ENCODE measurements around the gene PXN. TPM values are rescaled to one million over a fixed set of nuclear protein-coding genes. Genes with fewer than 3 reads are reported as not detected.

PXN gene
- total and polyA plus RNA-seq, 2 of the 13 experiments (the other 11 are each of a cell fraction or from before 2014, with no cell fraction given) = 13.6 to 14.2 TPM

- TF ChIP-seq ARID3A (IDR thresholded peaks at IDR 0.05; ENCODE audit: low read depth, low read length) (peak; percentile 93), ZNF703 (CRISPR knock-in tag; IDR thresholded peaks at IDR 0.05; ENCODE audit: borderline replicate concordance) (no peak), NPAS2 (CRISPR knock-in tag; IDR thresholded peaks at IDR 0.05; ENCODE audit: borderline replicate concordance) (no peak), GATAD2A (CRISPR knock-in tag; IDR thresholded peaks at IDR 0.05) (peak; percentile 16), ZNF781 (CRISPR knock-in tag; IDR thresholded peaks at IDR 0.05; ENCODE audit: borderline replicate concordance, not compliant biosample characterization) (no peak), ZNF570 (CRISPR knock-in tag; IDR thresholded peaks at IDR 0.05; ENCODE audit: borderline replicate concordance) (0 out of 2 replicates have a peak, but pooled peaks have one; percentile 27), ZSCAN29 (CRISPR knock-in tag; conservative IDR thresholded peaks at IDR 0.05) (0 out of 2 replicates have a peak, but pooled peaks have one; percentile 25), GFI1 (CRISPR knock-in tag; IDR thresholded peaks at IDR 0.05; ENCODE audit: borderline replicate concordance) (no peak), SKI (IDR thresholded peaks at IDR 0.05; ENCODE audit: partially characterized antibody) (peak; percentile 39), ZBTB34 (CRISPR knock-in tag; IDR thresholded peaks at IDR 0.05) (no peak), SOX5 (CRISPR knock-in tag; IDR thresholded peaks at IDR 0.05; ENCODE audit: borderline replicate concordance) (peak; percentile 22; the same call in 1 of the 2 replicates), NFIC (IDR thresholded peaks at IDR 0.05; ENCODE audit: low read length) (peak; percentile 61; the same call in 1 of the 2 replicates), EP300 (IDR thresholded peaks at IDR 0.05; ENCODE audit: low read depth in 2 of 2, low read length in 2 of 2) (0 out of 4 replicates have a peak, but pooled peaks of 1 of the 2 experiments have one; percentile 12), EP300 (CRISPR knock-in tag; IDR thresholded peaks at IDR 0.05; ENCODE audit: borderline replicate concordance) (0 out of 2 replicates have a peak, but pooled peaks have one; percentile 25), GMEB2 (CRISPR knock-in tag; IDR thresholded peaks at IDR 0.05; ENCODE audit: low read depth) (no peak), PPARG (CRISPR knock-in tag; conservative IDR thresholded peaks at IDR 0.05) (no peak), ZNF552 (CRISPR knock-in tag; IDR thresholded peaks at IDR 0.05; ENCODE audit: borderline replicate concordance) (no peak), THAP11 (CRISPR knock-in tag; IDR thresholded peaks at IDR 0.05) (peak; percentile 99), ZFP82 (CRISPR knock-in tag; IDR thresholded peaks at IDR 0.05; ENCODE audit: borderline replicate concordance) (no peak), KAT8 (CRISPR knock-in tag; IDR thresholded peaks at IDR 0.05) (peak; percentile 62; the same call in 1 of the 2 replicates), TSC22D2 (CRISPR knock-in tag; IDR thresholded peaks at IDR 0.05; ENCODE audit: borderline replicate concordance) (no peak), SUZ12 (IDR thresholded peaks at IDR 0.05; ENCODE audit: low read depth, low read length) (peak; percentile 75), ZNF629 (CRISPR knock-in tag; conservative IDR thresholded peaks at IDR 0.05) (no peak), STAG1 (CRISPR knock-in tag; IDR thresholded peaks at IDR 0.05) (no peak), HMG20B (CRISPR knock-in tag; conservative IDR thresholded peaks at IDR 0.05) (peak; percentile 29; the same call in 1 of the 2 replicates)
Measured at GRCh38 chr12:120301962-120302815, 36.7 kb upstream of the PXN start, which contains the start of gene SIRT4 (continued).

All from HepG2 (cell line).